SK-N-SH treated with all-trans-retinoic acid at 6 μM for 48 hours (cell line): ENCODE results near the gene TTC27.

Source experiments
- BACH2 ChIP-seq: fragments of 250-450 bp; sonication (Bioruptor Pico); IDR thresholded peaks from 2 replicates; pipeline ENCODE4 v1.9.0; 2021; ENCODE audit warnings: mild to moderate bottlenecking, borderline replicate concordance
- CREB5 ChIP-seq: fragments of 250-450 bp; sonication (Bioruptor Pico); IDR thresholded peaks from 2 replicates; pipeline ENCODE4 v1.5.1; 2020; ENCODE audit warnings: low read depth, mild to moderate bottlenecking, moderate library complexity
- CSRNP3 ChIP-seq: fragments of 250-450 bp; sonication (Bioruptor Pico); IDR thresholded peaks from 2 replicates; pipeline ENCODE4 v1.5.1; 2021; ENCODE audit warnings: mild to moderate bottlenecking, moderate library complexity
- ISL1 ChIP-seq: fragments of 250-450 bp; sonication (Bioruptor Pico); IDR thresholded peaks from 2 replicates; pipeline ENCODE4 v2.1.2; 2022; ENCODE audit warnings: mild to moderate bottlenecking, moderate library complexity
- PATZ1 ChIP-seq: fragments of 250-450 bp; sonication (Bioruptor Pico); IDR thresholded peaks from 2 replicates; pipeline ENCODE4 v1.8.0; 2020; ENCODE audit warnings: mild to moderate bottlenecking, moderate library complexity, borderline replicate concordance
- RARB ChIP-seq: fragments of 250-450 bp; sonication (Bioruptor Pico); IDR thresholded peaks from 2 replicates; pipeline ENCODE4 v1.8.0; 2021; ENCODE audit warnings: mild to moderate bottlenecking, moderate library complexity
- SNAI2 ChIP-seq: fragments of 250-450 bp; sonication (Bioruptor Pico); IDR thresholded peaks from 2 replicates; pipeline ENCODE4 v1.5.0; 2020; ENCODE audit warnings: mild to moderate bottlenecking, moderate library complexity
- ZNF70 ChIP-seq: fragments of 450-650 bp; formaldehyde crosslinking; IDR thresholded peaks from 2 replicates; pipeline ENCODE4 v1.5.0; 2020; ENCODE audit warnings: mild to moderate bottlenecking, moderate library complexity

- TF ChIP-seq BACH2 (CRISPR knock-in tag) (no peak), SNAI2 (CRISPR knock-in tag) (no peak), PATZ1 (no peak), ZNF70 (CRISPR knock-in tag) (no peak), ISL1 (CRISPR knock-in tag) (0 out of 2 replicates have a peak, but pooled peaks have one; percentile 5), CREB5 (no peak), RARB (CRISPR knock-in tag) (no peak), CSRNP3 (CRISPR knock-in tag) (no peak)
These were observed 36.0 kb upstream of the TTC27 start for GRCh38 chr2:32591669-32592463.
